Stimulated activated naive CD4-positive, alpha-beta T cell (primary cell): Measurements from ENCODE around the gene CT55.
"Not testable (repeated sequence)": the region's sequence is repeated elsewhere in the genome, so short reads cannot be mapped to it uniquely, and the experiment has no call there.

Source experiments
- DNase-seq, 6 experiments: peaks; one replicate each; lab custom pipeline; 2025; lab: John Stamatoyannopoulos, UW

Gene CT55, protein sequence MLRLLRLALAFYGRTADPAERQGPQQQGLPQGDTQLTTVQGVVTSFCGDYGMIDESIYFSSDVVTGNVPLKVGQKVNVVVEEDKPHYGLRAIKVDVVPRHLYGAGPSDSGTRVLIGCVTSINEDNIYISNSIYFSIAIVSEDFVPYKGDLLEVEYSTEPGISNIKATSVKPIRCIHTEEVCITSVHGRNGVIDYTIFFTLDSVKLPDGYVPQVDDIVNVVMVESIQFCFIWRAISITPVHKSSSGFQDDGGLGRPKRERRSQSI

DNA sequence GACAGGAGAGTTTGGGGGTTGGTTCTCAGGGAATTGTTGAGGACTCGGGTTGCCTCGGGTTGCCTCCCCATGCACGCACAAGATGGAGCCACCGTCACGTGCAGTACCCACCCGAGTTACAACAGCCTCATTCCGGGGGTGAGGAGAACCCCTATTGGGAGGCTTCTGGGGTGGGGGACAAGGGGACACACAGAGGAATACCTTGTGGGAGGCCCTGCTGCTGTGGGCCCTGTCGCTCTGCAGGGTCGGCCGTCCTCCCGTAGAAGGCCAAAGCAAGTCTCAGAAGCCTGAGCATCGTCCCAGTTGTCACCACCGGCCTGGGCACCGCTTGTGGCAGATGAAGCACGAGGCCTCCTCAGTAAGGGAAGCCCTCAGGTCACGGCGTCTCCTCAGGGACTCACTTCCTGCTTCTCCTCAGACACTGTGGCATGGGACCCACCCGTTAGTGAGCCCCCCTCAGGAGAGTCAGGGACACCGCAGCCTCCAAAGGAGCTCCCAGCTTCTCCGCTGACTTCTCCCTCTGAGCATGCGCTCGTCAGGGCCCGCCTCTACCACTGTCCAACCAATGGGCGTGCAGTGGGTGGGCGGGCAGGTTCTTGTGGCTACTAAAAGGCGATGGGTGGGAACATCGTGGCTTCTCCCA, at the start of gene CT55:
TSS of gene CT55 (minus strand) at position 522 of the 643 bp plus-strand sequence. CDS start at position 295, 227 bp downstream.
- no peak for DNase-seq

DNA sequence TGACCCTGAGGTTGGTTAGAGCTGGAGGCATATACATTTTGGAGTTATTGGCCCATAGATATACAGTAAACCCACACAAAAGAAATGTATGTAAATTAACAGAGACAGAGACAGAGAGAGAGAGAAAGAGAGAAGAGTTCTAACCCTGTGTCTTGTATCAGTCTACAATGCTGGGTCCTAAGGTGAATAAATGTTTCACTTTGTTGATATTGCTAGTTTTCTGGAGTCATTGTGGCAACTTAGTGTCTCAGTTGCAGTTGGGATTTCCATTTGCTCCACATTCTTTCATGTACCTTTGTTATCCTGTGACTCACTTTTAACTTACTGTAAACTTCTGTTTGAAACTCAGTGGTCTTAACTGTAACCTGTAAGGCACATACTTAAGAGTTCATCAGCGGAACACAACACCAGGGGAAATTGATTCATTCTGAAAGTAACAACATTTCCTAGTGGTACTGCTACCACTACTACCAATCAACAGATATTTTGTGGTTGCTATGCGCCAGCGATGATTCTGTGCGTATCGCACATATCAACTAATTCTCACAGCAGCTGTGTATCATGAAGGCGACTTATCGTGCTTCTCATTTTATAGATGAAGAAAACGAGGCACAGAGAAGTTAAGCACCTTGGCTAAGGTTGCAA, 42.1 kb upstream of the CT55 start:
- no peak for DNase-seq

DNA sequence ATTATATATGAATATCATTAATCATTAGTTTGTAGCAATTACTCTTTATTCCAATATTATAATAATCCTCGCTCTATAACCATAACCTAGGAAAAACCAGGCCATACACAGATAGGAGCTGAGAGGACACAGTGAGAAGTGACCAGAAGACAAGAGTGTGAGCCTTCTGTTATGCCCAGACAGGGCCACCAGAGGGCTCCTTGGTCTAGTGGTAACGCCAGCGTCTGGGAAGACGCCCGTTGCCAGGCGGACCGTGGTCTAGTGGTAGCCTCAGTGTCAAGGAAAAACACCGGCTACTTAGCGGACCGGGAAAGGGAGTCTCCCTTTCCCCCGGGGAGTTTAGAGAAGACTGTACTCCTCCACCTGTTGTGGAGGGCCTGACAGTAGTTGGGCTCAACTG, 35.2 kb upstream of the CT55 start:
- DNase-seq = peak in 1 of 6 experiments; percentile 18

DNA sequence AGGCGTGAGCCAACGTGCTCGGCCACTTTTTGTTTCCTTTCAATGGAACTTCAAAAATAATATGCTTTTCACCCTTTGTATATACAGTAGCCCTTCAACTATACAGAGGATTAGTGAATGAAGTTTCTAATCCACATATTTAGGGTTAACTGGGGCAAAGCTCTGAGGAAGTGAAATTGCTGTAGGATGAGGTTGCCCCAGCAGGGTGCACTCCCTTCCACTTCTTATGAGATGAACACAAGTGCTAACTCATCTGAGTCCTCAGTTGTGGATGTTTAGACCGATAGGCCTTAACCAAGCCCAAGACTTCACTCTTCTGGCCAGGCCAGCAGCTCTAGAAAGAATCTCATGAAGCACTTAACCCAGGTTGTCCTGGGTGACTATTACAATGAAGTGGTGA, 29.1 kb upstream of the CT55 start:
- DNase-seq = no peak

DNA sequence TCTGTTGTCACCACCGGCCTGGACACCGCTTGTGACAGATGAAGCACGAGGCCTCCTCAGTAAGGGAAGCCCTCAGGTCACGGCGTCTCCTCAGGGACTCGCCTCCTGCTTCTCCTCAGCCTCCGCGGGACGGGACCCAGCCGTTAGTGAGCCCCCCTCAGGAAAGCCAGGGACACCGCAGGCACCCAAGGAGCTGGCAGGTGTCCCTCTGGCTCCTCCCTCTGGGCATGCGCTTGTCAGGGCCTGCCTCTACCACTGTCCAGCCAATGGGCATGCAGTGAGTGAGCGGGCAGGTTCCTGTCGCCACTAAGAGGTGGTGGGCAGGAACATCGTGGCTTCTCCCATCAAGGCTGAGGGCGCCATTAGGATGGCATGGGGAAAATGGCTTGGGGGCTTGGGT, 23.5 kb upstream of the CT55 start:
- no peak for DNase-seq

DNA sequence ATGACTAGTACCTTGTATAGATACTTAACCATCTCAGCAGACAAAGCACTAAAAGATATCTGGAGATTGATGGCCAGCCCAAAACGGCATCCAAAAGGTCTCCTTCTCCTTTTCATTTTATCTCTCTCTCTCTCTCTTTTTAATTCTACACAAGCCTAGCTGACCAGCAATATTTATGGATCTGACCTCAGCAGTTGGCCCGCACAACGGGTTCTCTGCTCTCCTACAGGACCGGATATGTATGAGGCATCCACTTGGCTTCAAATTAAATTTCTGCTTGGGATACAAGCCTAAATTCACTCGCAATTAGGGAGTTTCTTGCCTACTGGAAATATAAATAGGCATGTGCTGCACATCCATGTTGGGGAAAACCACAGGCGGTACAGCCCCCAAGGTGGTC, 22.5 kb upstream of the CT55 start:
- no peak for DNase-seq

DNA sequence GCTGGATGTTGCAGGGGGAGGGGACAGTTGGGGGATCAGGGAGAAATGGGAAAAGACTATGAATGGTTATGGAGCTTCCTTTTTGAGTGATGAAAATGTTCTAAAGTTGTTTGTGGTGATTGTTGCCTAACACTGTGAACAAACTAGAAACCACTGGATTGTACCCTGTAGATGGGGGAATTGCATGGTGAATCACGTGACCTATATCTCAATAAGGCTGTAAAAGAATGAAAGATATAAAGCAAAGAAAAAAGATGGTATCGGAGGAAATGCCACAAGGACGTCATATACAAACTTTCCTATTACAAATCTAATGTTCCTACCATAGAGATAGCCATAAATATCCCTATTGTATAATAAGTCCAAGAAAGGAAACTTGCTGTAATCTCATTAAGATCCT, 20.6 kb upstream of the CT55 start:
- no peak for DNase-seq

DNA sequence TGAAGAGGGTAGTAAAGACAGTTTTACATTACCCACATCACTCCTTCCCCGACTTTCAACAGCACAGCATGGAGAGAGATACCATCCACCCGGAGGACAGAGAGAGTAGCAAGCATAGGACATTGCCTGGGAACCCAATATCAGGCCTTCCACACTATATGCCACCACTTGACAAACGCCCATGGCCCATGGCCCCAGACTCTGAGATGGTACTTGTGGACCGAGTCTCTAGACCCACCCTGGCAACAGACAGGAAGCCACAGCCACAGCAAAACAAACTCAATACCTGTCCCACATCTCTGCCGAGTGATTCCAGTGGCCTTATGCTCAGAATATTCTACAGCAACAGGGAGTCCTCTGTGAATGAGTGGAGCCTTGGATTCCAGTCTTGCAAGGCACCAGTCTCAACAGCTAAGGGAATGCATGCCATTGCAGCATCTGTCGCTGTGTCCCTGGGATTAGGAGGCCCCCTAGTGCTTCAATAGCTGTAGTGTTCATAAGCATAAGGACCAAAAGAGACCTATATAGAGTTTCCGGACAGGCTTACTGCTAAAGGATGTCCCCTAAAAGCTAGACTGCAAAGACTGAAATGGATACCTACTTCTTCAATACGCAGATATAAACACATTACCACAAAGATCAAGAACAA, 14.7 kb upstream of the CT55 start:
- peak in 4 of 6 experiments; percentile 5 to 44 (median 19) for DNase-seq

DNA sequence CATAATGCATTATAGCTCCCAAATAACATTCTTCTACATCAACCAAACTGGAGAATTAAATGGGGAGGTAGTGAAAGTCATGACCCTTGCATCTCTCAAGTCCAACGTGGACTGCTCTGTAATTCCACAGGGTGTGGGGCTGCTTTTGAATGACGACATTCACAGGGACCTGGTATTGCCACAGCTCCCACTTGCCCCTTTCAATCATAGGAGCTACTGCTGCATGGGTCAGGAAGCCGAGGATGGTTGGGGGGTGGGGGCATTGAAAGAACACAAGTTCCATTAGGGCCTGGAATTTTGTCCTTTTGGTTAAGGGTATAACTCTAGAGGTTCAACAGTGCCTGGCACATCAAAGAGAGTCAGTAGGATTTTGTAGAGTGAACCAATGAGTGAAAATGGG, 7.4 kb upstream of the CT55 start:
- DNase-seq = no peak

DNA sequence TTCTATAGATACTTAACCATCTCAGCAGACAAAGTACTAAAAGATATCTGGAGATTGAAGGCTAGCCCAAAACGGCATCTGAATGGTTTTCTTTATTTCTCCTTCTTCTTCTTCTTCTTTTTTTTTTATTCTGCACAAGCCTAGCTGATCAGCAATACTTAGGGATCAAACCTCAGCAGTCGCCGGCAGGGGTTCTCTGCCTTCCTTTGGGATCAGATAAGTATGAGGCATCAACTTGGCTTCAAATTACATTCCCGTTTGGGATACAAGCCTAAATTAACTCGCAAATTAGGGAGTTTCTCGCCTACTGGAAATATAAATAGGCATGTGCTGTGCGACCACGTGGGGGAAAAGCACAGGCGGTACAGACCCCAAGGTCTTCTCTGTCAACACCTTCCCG, 730 bp downstream of the CT55 start:
- no peak for DNase-seq

DNA sequence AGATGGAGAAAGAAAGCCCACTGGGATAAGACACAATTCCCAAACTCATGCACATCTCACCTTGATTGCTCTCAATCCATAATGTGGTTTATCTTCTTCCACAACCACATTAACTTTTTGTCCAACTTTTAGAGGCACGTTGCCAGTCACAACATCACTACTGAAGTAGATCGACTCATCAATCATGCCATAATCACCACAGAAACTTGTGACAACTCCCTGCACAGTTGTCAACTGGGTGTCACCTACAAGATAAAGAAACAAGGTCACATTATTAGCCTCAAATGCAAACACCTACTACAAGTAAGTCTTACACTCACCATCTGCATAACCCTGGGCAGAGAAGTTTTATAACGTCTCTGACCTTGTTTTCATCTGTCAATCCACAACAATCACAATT, 1.7 kb downstream of the CT55 start:
- DNase-seq = not testable (repeated sequence)

DNA sequence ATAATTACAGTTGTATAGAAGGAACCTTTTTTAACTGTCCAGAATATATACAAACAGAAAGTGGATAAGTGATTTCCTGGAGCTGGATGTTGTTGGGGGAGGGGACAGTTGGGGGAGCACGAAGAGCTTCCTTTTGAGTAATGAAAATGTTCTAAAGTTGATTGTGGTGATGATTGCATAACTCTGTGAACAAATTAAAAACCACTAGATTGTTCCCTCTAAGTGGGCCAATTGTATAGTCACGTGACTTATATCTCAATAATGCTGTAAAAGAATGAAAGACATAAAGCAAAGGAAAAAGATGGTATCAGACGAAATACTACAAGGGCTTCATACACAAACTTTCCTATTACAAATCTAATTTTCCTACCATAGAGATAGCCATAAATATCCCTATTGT, 2.7 kb downstream of the CT55 start:
- no peak for DNase-seq

DNA sequence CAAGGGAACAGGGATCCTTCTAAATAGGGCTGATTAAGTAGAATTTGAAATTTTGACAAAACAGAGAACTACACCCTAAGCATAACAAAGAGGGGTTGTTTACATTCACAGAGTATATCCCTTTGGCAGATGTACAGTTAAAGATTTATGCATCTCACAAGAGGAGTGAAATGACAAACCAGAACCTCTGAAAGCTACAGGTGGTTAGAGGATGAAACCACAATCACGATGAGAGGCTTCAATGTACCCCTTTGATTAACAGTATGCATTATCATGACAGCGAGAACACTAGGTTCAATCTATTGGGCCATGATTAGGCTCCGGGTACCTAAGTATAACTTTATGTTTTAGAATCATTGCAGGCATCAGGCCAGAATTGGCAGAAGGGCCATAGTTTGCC, 16.5 kb downstream of the CT55 start:
- DNase-seq = not testable (repeated sequence)

DNA sequence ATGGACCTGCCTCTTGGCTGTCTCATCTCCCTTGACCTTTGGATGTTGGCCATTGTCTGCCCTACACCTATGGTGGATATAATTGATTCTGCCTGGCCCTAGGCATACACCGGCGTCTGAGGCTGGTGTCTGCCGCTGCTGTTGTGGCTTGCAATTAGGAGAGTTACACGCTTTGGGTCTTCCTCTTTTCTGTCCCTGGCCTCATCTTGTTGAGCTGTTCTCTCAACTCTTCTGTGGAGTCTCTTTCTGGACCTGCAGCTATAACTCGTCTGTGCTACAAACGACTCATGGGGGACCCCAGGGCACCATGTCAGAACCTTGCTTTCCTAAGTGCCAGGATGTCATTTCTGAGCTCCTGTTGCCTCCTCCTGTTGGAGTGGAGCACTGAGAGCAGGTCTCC, 45.1 kb downstream of the CT55 start:
- not testable (repeated sequence) for DNase-seq

DNA sequence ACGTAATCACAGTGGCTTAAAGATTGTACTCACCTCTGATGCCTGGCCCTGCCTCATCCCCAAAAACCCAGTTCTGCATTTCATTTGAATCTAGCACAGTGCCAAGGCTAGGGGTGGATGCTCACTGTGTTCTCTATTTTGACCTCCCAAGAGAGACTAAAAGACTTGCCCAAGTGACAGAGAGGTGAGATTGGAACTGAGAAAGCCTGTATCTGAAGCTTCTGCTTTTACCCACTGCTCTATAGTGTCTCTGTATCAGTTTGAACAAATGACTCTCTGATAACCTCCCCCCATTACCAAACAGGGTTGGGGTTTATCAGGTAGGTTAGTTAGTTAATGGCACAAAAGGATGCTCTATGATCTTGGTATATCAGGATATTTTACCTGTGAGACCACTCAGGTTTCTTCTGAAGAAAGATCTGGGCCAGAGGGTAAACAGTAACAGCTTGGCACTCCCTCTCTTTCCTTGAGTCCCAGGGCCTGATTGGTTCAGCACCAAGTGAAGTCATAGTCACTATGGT, 51.1 kb downstream of the CT55 start, which contains the start of gene ETDB:
TSS of gene ETDB (minus strand) at position 471 of the 521 bp plus-strand sequence. CDS start 1,265 bp downstream, outside the sequence.
- not testable (repeated sequence) for DNase-seq

DNA sequence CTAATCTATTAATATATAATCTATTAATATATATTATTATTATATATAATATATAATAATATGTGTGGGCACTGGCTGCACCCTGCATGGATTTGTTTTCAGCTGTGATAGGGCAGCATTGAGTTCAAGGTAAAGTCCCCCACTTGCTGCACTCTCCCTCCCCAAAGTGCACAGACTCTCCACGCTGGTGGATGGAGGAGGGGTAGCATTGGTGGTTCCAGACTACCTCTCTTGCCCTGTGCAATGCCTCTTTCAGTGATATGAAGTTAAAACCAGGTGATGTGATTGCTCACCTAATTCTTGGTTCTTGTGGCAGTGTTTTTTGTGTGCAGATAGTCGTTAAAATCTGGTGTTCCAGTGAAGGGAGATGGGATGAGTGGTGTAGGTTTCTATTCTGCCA, 55.1 kb downstream of the CT55 start:
- DNase-seq = not testable (repeated sequence)

DNA sequence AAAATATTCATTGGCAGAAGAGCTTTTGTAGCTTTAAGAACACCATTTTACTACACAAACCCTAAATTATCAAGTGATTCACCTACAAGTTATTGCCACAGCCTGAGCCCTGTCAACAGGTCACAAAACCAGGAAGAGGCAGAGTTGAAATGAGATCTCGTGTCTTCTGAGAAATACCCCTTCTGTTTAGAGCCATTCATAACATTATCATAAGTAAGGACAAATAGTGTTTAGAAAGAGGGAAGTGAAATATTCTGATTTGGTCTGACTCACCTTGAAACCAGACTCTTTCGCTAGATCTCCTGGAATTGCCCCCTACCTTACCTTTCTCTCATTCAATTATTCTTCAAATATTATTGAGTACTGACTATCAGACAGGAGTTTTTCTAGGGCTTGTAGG, 56.8 kb downstream of the CT55 start:
- DNase-seq = no peak

DNA sequence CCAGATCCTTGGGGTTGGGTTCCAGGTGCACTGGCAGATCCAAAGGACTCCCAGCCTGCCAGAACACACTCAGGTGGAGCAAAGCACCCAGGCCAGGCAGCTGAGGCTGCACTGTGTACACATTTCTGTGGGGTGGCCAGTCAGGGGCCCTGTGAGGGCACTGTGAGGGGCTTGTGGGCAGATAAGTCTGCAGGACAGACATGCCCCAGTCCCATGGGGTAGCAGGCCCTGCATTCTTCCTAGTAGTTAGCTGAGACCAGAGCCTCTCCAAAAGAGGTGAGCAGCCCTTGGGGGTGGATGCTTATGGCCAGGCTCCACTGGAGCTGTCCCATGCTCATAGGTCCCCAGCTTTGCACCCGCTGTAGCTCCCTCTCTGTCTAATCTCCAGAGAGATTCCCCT, 58.5 kb downstream of the CT55 start:
- DNase-seq = no peak

DNA sequence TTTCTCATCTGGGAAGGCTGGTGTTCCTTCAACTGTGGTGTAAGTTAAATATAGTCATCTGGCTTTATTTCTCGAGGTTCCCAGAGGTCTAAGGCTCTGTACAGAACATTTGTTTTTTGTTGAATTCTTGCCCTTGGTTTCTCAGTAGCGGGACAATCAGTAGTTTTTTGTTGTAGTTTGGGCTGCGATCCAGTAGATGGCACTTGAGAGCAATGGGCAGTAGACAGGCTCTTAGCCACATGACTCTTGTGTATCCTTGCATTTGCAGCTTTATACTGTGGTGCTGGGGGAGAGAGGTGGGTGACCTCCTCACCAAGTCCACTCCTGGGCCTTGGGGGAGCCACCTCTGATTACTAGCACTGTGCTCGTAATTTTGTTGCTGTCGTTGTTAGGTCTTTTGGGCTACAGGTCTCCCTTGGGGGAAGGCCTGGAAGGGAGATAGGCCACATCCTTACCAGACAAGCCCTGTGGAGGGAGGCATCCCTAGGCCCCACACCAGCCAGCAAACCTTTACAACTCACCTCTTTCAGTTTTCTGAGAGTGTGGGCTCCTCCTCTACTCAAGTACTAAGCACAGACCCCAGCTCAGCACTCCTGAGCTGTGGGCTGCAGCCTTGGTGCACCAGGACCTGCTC, 59.0 kb downstream of the CT55 start:
- peak in 4 of 6 experiments; percentile 0 to 50 (median 14) for DNase-seq

DNA sequence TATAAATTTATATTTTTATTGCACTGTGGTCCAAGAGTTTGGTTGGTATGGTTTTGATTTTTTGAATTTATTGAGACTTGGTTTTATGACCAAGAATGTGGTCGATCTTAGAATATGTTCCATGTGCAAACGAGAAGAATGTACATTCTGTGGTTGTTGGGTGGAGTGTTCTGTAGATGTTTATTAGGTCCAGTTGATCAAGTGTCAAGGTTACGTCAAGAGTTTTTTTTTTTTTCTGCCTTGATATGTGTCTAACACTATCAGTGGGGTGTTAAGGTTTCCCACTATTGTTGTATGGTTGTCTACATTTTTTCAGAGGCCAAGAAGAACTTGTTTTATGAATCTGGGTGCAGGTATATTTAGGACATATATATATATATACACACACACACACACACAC, 61.6 kb downstream of the CT55 start:
- no peak for DNase-seq
